Transverse colon (tissue), 4 donors: ENCODE measurements around the gene WDR89.

Experiments
- POLR2A ChIP-seq: fragments of 450-650 bp; IDR thresholded peaks from one replicate; pipeline ENCODE4 v1.6.1; 2016; ENCODE audit warnings: antibody characterized with exemption, mild to moderate bottlenecking, moderate library complexity
- POLR2AphosphoS5 ChIP-seq, 3 donors: sonication (generic); formaldehyde crosslinking; IDR thresholded peaks; one replicate each; pipeline ENCODE4 v1.6.1; 2016; ENCODE audit warnings: antibody characterized with exemption in 3 of 3
- TF ChIP-seq, protein P1 (sequence below), 5 experiments: fragments of 200-600 bp in 3 of 5; fragments of 450-650 bp in 2 of 5; sonication (generic) in 3 of 5; IDR thresholded peaks; 1 replicate in 2 of 5; 2 replicates in 3 of 5; pipeline ENCODE4 v1.5.1; 2016 to 2017; ENCODE audit warnings: antibody characterized with exemption in 5 of 5, inconsistent platforms in 3 of 5, mild to moderate bottlenecking in 2 of 5, moderate library complexity in 1 of 5

DNA sequence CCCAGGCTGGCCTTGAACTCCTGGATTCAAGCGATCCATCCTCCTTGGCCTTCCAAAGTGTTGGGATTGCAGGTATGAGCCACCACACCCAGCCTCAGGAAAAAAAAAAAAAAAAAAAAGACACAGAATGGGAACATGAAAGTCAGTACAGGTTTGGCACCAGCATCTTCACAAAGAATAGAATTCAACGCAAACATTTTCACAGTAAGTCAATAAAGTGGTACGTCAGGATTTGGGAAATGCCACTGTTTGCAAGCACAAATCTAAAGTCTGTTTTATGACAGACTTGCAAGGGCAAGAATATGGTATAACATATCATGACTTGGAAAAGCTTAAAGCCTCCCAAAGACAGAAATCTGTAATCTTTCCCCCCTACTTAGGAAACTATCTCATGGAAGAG lies 34.9 kb upstream of the WDR89 start:
- TF ChIP-seq, protein P1, sequence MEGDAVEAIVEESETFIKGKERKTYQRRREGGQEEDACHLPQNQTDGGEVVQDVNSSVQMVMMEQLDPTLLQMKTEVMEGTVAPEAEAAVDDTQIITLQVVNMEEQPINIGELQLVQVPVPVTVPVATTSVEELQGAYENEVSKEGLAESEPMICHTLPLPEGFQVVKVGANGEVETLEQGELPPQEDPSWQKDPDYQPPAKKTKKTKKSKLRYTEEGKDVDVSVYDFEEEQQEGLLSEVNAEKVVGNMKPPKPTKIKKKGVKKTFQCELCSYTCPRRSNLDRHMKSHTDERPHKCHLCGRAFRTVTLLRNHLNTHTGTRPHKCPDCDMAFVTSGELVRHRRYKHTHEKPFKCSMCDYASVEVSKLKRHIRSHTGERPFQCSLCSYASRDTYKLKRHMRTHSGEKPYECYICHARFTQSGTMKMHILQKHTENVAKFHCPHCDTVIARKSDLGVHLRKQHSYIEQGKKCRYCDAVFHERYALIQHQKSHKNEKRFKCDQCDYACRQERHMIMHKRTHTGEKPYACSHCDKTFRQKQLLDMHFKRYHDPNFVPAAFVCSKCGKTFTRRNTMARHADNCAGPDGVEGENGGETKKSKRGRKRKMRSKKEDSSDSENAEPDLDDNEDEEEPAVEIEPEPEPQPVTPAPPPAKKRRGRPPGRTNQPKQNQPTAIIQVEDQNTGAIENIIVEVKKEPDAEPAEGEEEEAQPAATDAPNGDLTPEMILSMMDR (IDR thresholded peaks at IDR 0.05): no peak
- no peak for TF ChIP-seq POLR2A
- no peak for TF ChIP-seq POLR2AphosphoS5 (IDR thresholded peaks at IDR 0.05)
